ENCODE data around the gene SFXN5. TPM values are rescaled to one million over a fixed set of nuclear protein-coding genes. Genes with fewer than 3 reads are reported as not detected.

The SFXN5 gene
- total RNA-seq, 1 experiment from 2014 or later = 27.8 TPM

DNA sequence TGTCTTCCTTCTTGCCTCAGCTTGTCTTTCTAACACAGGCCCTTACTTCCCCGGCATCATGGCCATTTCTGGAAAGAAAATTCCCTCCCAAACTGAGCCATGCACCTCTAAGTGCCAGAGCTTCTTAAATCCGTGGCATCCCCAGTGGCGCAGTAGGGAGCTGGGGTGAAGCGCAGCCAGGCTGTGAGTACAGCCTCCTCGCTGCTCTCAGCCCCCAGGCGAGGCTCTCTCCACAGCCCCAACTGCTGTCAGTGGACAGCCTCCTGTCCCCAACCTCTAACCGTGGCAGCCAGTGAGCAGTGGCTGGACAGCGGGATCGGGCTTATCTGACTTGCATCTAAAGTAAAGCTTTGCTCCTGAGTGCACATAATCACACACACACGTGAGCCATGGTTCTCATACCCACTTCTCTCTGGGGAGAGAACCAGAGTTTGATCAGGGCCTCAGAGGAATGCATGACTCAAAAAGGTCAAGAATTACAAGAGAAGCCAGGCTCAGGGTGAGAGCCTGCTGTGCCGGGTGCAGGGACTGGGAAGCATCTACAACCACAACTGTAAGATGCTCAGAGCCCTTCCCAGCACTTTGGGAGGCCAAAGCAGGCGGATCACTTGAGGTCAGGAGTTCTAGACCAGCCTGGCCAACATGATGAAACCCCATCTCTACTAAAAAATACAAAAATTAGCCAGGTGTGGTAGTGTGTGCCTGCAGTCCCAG lies 50.7 kb downstream of the SFXN5 start:
- H3K36me3 ChIP-seq (ENCODE audit: control insufficient read depth, insufficient read depth, low read length) = no peaks in the 10 kb centered on the region
- ATAC-seq = peak; percentile 94
- in situ Hi-C loops (cut with HindIII; ENCODE audit: low pct_unique_long_range_greater_than_20kb, low sequenced_read_pairs) (no loop called here), intact Hi-C loops (cut with micrococcal nuclease; ENCODE audit: unreplicated experiment) (no loop called here)
- no peak; the same call in 1 of the 2 replicates for TF ChIP-seq POLR2AphosphoS5 (IDR thresholded peaks at IDR 0.05; ENCODE audit: low read depth, low read length)
- TF ChIP-seq, protein P1, sequence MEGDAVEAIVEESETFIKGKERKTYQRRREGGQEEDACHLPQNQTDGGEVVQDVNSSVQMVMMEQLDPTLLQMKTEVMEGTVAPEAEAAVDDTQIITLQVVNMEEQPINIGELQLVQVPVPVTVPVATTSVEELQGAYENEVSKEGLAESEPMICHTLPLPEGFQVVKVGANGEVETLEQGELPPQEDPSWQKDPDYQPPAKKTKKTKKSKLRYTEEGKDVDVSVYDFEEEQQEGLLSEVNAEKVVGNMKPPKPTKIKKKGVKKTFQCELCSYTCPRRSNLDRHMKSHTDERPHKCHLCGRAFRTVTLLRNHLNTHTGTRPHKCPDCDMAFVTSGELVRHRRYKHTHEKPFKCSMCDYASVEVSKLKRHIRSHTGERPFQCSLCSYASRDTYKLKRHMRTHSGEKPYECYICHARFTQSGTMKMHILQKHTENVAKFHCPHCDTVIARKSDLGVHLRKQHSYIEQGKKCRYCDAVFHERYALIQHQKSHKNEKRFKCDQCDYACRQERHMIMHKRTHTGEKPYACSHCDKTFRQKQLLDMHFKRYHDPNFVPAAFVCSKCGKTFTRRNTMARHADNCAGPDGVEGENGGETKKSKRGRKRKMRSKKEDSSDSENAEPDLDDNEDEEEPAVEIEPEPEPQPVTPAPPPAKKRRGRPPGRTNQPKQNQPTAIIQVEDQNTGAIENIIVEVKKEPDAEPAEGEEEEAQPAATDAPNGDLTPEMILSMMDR (IDR thresholded peaks at IDR 0.05) = no peak
- TF ChIP-seq TCF7L2 (IDR thresholded peaks at IDR 0.05; ENCODE audit: low read depth, low read length) = no peak
- TF ChIP-seq SIN3A (IDR thresholded peaks at IDR 0.05; ENCODE audit: borderline replicate concordance, insufficient read depth, low read depth, low read length) = no peak
- TF ChIP-seq, protein P2, sequence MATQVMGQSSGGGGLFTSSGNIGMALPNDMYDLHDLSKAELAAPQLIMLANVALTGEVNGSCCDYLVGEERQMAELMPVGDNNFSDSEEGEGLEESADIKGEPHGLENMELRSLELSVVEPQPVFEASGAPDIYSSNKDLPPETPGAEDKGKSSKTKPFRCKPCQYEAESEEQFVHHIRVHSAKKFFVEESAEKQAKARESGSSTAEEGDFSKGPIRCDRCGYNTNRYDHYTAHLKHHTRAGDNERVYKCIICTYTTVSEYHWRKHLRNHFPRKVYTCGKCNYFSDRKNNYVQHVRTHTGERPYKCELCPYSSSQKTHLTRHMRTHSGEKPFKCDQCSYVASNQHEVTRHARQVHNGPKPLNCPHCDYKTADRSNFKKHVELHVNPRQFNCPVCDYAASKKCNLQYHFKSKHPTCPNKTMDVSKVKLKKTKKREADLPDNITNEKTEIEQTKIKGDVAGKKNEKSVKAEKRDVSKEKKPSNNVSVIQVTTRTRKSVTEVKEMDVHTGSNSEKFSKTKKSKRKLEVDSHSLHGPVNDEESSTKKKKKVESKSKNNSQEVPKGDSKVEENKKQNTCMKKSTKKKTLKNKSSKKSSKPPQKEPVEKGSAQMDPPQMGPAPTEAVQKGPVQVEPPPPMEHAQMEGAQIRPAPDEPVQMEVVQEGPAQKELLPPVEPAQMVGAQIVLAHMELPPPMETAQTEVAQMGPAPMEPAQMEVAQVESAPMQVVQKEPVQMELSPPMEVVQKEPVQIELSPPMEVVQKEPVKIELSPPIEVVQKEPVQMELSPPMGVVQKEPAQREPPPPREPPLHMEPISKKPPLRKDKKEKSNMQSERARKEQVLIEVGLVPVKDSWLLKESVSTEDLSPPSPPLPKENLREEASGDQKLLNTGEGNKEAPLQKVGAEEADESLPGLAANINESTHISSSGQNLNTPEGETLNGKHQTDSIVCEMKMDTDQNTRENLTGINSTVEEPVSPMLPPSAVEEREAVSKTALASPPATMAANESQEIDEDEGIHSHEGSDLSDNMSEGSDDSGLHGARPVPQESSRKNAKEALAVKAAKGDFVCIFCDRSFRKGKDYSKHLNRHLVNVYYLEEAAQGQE (IDR thresholded peaks at IDR 0.05; ENCODE audit: insufficient read depth in 1 of 2, low read depth in 2 of 2, low read length in 1 of 2) = no peak
- BruUV-seq (replicated peaks) = no TSS peak
- peak; percentile 84 for DNase-seq (ENCODE audit: low read depth, low spot score)
- no peak overlapping the region for H3K4me3 ChIP-seq (ENCODE audit: low read depth in 2 of 2, low read length in 2 of 2)
- ChIA-PET CTCF (no interaction called here), POLR2A (no interaction called here)
- 0 out of 2 replicates have a peak overlapping the region, but pooled peaks have one; percentile 25 for H3K27ac ChIP-seq (ENCODE audit: low read length)
- H3K27me3 ChIP-seq (ENCODE audit: control insufficient read depth, insufficient read depth, low read length) = no peaks in the 10 kb centered on the region
- H3K9me3 ChIP-seq (ENCODE audit: control insufficient read depth, insufficient read depth, low read depth, low read length) = no peaks in the 10 kb centered on the region
- peaks cover 18% of the 10 kb centered on the region for H3K4me1 ChIP-seq (ENCODE audit: control insufficient read depth, insufficient read depth, low read length)

DNA sequence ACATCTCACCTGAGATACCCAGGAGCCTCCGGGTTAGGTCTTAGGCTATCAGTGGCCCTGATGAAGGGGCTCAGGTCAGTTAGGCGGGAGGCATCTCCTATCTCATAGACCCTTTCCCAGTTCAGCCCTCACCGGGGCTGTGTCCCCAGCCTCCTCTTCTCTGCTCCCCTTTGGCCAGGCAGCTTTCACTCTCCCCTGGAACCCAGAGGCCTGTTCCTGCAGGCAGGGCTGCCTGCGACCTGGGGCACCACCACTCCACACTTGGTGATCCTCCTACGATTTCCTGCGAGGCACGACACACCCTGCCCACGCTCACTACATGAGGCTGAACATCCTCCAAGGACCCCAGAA lies 51.2 kb downstream of the SFXN5 start:
- peak; percentile 49 for ATAC-seq
- H3K27me3 ChIP-seq (ENCODE audit: control insufficient read depth, insufficient read depth, low read length) = no peaks in the 10 kb centered on the region
- H3K4me1 ChIP-seq (ENCODE audit: control insufficient read depth, insufficient read depth, low read length) = peaks cover 18% of the 10 kb centered on the region
- 0 out of 2 replicates have a peak overlapping the region, but pooled peaks have one; percentile 25 for H3K27ac ChIP-seq (ENCODE audit: low read length)
- in situ Hi-C loops (cut with HindIII; ENCODE audit: low pct_unique_long_range_greater_than_20kb, low sequenced_read_pairs) = no loop called here
- POLR2A ChIA-PET = no interaction called here
- CTCF ChIA-PET = no interaction called here
- no peak overlapping the region for H3K4me3 ChIP-seq (ENCODE audit: low read depth in 2 of 2, low read length in 2 of 2)
- TF ChIP-seq, protein P2 (IDR thresholded peaks at IDR 0.05; ENCODE audit: insufficient read depth in 1 of 2, low read depth in 2 of 2, low read length in 1 of 2) = no peak
- TF ChIP-seq TCF7L2 (IDR thresholded peaks at IDR 0.05; ENCODE audit: low read depth, low read length) = no peak
- TF ChIP-seq POLR2AphosphoS5 (IDR thresholded peaks at IDR 0.05; ENCODE audit: low read depth, low read length) = no peak
- no peak for DNase-seq (ENCODE audit: low read depth, low spot score)
- intact Hi-C loops (cut with micrococcal nuclease; ENCODE audit: unreplicated experiment) = no loop called here
- H3K9me3 ChIP-seq (ENCODE audit: control insufficient read depth, insufficient read depth, low read depth, low read length) = no peaks in the 10 kb centered on the region
- H3K36me3 ChIP-seq (ENCODE audit: control insufficient read depth, insufficient read depth, low read length) = no peaks in the 10 kb centered on the region
- no TSS peak for BruUV-seq (replicated peaks)

Measured in Panc1 (cell line).